OCI-LY3 (cell line): ENCODE results near the gene RETREG1.

ENCODE experiments used
- H2AFZ ChIP-seq: fragments of 200-600, 300-600 bp; shearing (Covaris generic); 2 replicates; pipeline ENCODE4 v1.6.0; 2014; ENCODE audit warnings: antibody characterized with exemption, low read depth, low read length
- H3K27ac ChIP-seq: fragments of 200-600, 300-600 bp; sonication (generic); 2 replicates; pipeline ENCODE4 v1.5.1; 2014; ENCODE audit warnings: mild to moderate bottlenecking, low read length, moderate library complexity, mixed read lengths
- H3K27me3 ChIP-seq: fragments of 200-600, 300-600 bp; sonication (generic); 2 replicates; pipeline ENCODE4 v1.6.1; 2014; ENCODE audit warnings: low read depth, low read length, mixed read lengths
- H3K36me3 ChIP-seq: fragments of 200-600, 300-600 bp; sonication (generic); replicated peaks from 2 replicates; pipeline ENCODE3; 2014; ENCODE audit warnings: low read depth, low read length, mixed read lengths
- H3K4me1 ChIP-seq: fragments of 300-600, 200-600 bp; sonication (generic); 2 replicates; pipeline ENCODE4 v1.6.1; 2014; ENCODE audit warnings: low read length, mixed read lengths
- H3K4me2 ChIP-seq: fragments of 200-600, 300-600 bp; sonication (generic); 2 replicates; pipeline ENCODE4 v1.6.1; 2014; ENCODE audit warnings: low read length, mixed read lengths
- H3K4me3 ChIP-seq: fragments of 300-600, 200-600 bp; sonication (generic); 2 replicates; pipeline ENCODE4 v1.5.1; 2014; ENCODE audit warnings: antibody characterized with exemption, mild to moderate bottlenecking, low read length, moderate library complexity
- H3K79me2 ChIP-seq: fragments of 300-600, 200-600 bp; shearing (Covaris generic); 2 replicates; pipeline ENCODE4 v1.6.1; 2014; ENCODE audit warnings: mild to moderate bottlenecking, low read length, mixed read lengths
- H3K9ac ChIP-seq: fragments of 300-600, 200-600 bp; shearing (Covaris generic); 2 replicates; pipeline ENCODE4 v1.6.0; 2014; ENCODE audit warnings: mild to moderate bottlenecking, low read length, moderate library complexity
- H3K9me3 ChIP-seq: fragments of 200-600, 300-600 bp; shearing (Covaris generic); 2 replicates; pipeline ENCODE4 v1.6.1; 2014; ENCODE audit warnings: low read length, mixed read lengths; ENCODE audit not compliant: insufficient read depth
- H4K20me1 ChIP-seq: fragments of 200-600, 300-600 bp; sonication (generic); 2 replicates; pipeline ENCODE4 v1.6.1; 2016; ENCODE audit warnings: low read length, mixed read lengths; ENCODE audit not compliant: insufficient read depth
- EZH2phosphoT487 ChIP-seq: fragments of 200-600 bp; shearing (Covaris generic); IDR thresholded peaks from 2 replicates; pipeline ENCODE4 v1.6.1; 2018; ENCODE audit warnings: antibody characterized with exemption, mixed run types, low read depth
- TF ChIP-seq, protein P1 (sequence below): fragments of 200-600, 300-600 bp; sonication (generic); IDR thresholded peaks from 2 replicates; pipeline ENCODE4 v1.5.1; 2014; ENCODE audit warnings: antibody characterized with exemption, low read length, low read depth

The RETREG1 gene

GRCh38 chr5:16595881-16596580 lies 20.8 kb downstream of the RETREG1 start:
- H3K4me2 ChIP-seq = no peak overlapping the region
- H3K9me3 ChIP-seq = no peaks in the 10 kb centered on the region
- H3K27ac ChIP-seq = no peak overlapping the region
- H2AFZ ChIP-seq = no peak overlapping the region
- H3K4me1 ChIP-seq = 0 out of 2 replicates have a peak, but pooled peaks cover 3% of the 10 kb centered on the region
- no peaks in the 10 kb centered on the region for H3K27me3 ChIP-seq
- no peaks in the 10 kb centered on the region for H3K79me2 ChIP-seq
- H3K9ac ChIP-seq = no peak overlapping the region
- TF ChIP-seq EZH2phosphoT487 = no peak
- TF ChIP-seq, protein P1, sequence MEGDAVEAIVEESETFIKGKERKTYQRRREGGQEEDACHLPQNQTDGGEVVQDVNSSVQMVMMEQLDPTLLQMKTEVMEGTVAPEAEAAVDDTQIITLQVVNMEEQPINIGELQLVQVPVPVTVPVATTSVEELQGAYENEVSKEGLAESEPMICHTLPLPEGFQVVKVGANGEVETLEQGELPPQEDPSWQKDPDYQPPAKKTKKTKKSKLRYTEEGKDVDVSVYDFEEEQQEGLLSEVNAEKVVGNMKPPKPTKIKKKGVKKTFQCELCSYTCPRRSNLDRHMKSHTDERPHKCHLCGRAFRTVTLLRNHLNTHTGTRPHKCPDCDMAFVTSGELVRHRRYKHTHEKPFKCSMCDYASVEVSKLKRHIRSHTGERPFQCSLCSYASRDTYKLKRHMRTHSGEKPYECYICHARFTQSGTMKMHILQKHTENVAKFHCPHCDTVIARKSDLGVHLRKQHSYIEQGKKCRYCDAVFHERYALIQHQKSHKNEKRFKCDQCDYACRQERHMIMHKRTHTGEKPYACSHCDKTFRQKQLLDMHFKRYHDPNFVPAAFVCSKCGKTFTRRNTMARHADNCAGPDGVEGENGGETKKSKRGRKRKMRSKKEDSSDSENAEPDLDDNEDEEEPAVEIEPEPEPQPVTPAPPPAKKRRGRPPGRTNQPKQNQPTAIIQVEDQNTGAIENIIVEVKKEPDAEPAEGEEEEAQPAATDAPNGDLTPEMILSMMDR = no peak
- H4K20me1 ChIP-seq = no peaks in the 10 kb centered on the region
- H3K4me3 ChIP-seq = no peak overlapping the region
- no peaks in the 10 kb centered on the region for H3K36me3 ChIP-seq

GRCh38 chr5:16593628-16594027 lies 23.2 kb downstream of the RETREG1 start:
- TF ChIP-seq, protein P1 = no peak
- TF ChIP-seq EZH2phosphoT487 = no peak
- Histone ChIP-seq H3K9me3 (no peaks in the 10 kb centered on the region), H3K79me2 (no peaks in the 10 kb centered on the region), H3K9ac (no peak overlapping the region), H4K20me1 (no peaks in the 10 kb centered on the region), H3K27ac (no peak overlapping the region), H3K4me3 (no peak overlapping the region), H3K36me3 (no peaks in the 10 kb centered on the region), H2AFZ (no peak overlapping the region), H3K4me1 (no peaks in the 10 kb centered on the region), H3K27me3 (no peaks in the 10 kb centered on the region), H3K4me2 (no peak overlapping the region)

DNA sequence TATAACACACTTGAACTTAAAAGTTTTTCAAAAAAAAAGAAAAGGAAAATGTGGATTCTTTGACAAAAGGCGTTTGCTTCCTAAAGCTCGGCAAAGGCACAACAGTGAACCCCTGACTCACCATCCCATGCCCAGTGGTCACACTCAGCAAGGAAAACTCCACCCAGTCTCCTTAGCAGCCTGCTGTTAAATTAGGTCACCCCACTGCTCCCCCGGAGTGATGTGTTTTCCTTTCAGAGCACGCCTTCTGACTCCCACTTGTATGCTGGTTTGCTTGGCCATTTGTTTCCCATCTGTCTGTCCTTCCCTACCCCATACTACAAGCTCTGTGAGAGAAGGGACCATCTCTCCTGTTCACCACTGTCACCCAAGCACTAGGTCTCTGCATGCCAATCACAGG lies 23.8 kb downstream of the RETREG1 start:
- H3K9ac ChIP-seq = no peak overlapping the region
- H3K79me2 ChIP-seq = no peaks in the 10 kb centered on the region
- no peak overlapping the region for H2AFZ ChIP-seq
- TF ChIP-seq, protein P1 = no peak
- TF ChIP-seq EZH2phosphoT487 = no peak
- no peaks in the 10 kb centered on the region for H3K9me3 ChIP-seq
- H3K4me3 ChIP-seq = no peak overlapping the region
- no peak overlapping the region for H3K4me2 ChIP-seq
- no peaks in the 10 kb centered on the region for H4K20me1 ChIP-seq
- H3K36me3 ChIP-seq = no peaks in the 10 kb centered on the region
- no peaks in the 10 kb centered on the region for H3K27me3 ChIP-seq
- no peak overlapping the region for H3K27ac ChIP-seq
- H3K4me1 ChIP-seq = no peaks in the 10 kb centered on the region

DNA sequence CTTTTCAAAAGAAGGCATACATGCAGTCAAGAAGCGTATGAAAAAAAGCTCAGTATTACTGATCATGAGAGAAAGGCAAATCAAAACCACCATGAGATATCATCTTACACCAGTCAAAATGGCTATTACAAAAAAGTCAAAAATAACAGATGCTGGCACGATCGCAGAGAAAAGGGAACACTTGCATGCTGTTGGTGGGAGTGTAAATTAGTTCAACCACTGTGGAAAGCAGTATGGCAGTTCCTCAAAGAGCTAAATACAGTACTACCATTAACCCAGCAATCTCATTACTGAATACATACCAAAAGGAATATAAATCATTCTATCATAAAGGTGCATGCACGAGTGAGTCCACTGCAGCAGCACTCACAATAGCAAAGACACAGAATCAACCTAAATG lies 24.5 kb downstream of the RETREG1 start:
- no peak overlapping the region for H3K4me2 ChIP-seq
- TF ChIP-seq, protein P1 = no peak
- TF ChIP-seq EZH2phosphoT487 = no peak
- no peak overlapping the region for H2AFZ ChIP-seq
- H3K27me3 ChIP-seq = no peaks in the 10 kb centered on the region
- no peaks in the 10 kb centered on the region for H3K9me3 ChIP-seq
- H3K79me2 ChIP-seq = no peaks in the 10 kb centered on the region
- H3K27ac ChIP-seq = no peak overlapping the region
- H3K4me3 ChIP-seq = no peak overlapping the region
- no peak overlapping the region for H3K9ac ChIP-seq
- H3K4me1 ChIP-seq = no peaks in the 10 kb centered on the region
- H4K20me1 ChIP-seq = no peaks in the 10 kb centered on the region
- no peaks in the 10 kb centered on the region for H3K36me3 ChIP-seq
